HepG2 (cell line): Measurements from ENCODE around the gene TRANK1. TPM values are rescaled to one million over a fixed set of nuclear protein-coding genes. Genes with fewer than 3 reads are reported as not detected.

ENCODE experiments used
- ARNT2 ChIP-seq: sonication (generic); formaldehyde crosslinking; IDR thresholded peaks from 2 replicates; pipeline ENCODE4 v1.8.0; 2022; ENCODE audit warnings: mild to moderate bottlenecking, low read depth, missing genetic modification reagents, moderate library complexity
- ASH2L ChIP-seq: fragments of 300-600, 200-600 bp; sonication (generic); IDR thresholded peaks from 2 replicates; pipeline ENCODE4 v1.7.0; 2017; ENCODE audit warnings: low read depth, mild to moderate bottlenecking, moderate library complexity, mixed read lengths, low read length; ENCODE audit not compliant: insufficient read length
- CREM ChIP-seq, 2 experiments: sonication (generic) in 1 of 2; formaldehyde crosslinking in 1 of 2; IDR thresholded peaks; 2 replicates each; pipeline versions ENCODE4 v1.4.0 to v1.6.1; 2016 to 2020; ENCODE audit warnings: antibody characterized with exemption in 1 of 2, mild to moderate bottlenecking in 1 of 2, missing genetic modification reagents in 1 of 2
- DBP ChIP-seq: sonication (generic); formaldehyde crosslinking; IDR thresholded peaks from 2 replicates; pipeline ENCODE4 v1.4.0; 2020; ENCODE audit warnings: missing genetic modification reagents; ENCODE audit errors: not compliant biosample characterization
- HDAC2 ChIP-seq: sonication (generic); formaldehyde crosslinking; IDR thresholded peaks from 2 replicates; pipeline ENCODE4 v1.4.0; 2020; ENCODE audit warnings: missing genetic modification reagents
- LCORL ChIP-seq, 2 experiments: fragments of 450-650 bp in 1 of 2; sonication (generic) in 1 of 2; formaldehyde crosslinking in 1 of 2; IDR thresholded peaks; 2 replicates each; pipeline versions ENCODE4 v1.5.0 to v1.6.1; 2017 to 2020; ENCODE audit warnings: antibody characterized with exemption in 1 of 2, missing genetic modification reagents in 1 of 2
- MLLT10 ChIP-seq: sonication (generic); formaldehyde crosslinking; IDR thresholded peaks from 2 replicates; pipeline ENCODE4 v1.4.0; 2020; ENCODE audit warnings: missing genetic modification reagents
- NCOR1 ChIP-seq: fragments of 200-600 bp; sonication (generic); IDR thresholded peaks from 2 replicates; pipeline ENCODE4 v1.7.0; 2017; ENCODE audit warnings: antibody characterized with exemption, low read length, borderline replicate concordance
- PREB ChIP-seq: sonication (generic); formaldehyde crosslinking; IDR thresholded peaks from 2 replicates; pipeline ENCODE4 v1.4.0; 2020; ENCODE audit warnings: missing genetic modification reagents
- SYNCRIP ChIP-seq: fragments of 200-400 bp; formaldehyde crosslinking; IDR thresholded peaks from 2 replicates; pipeline ENCODE4 v1.6.1; 2018; ENCODE audit warnings: mild to moderate bottlenecking, low read depth, low read length; ENCODE audit not compliant: insufficient read depth
- ZBTB7A ChIP-seq: sonication (generic); formaldehyde crosslinking; IDR thresholded peaks from 2 replicates; pipeline ENCODE4 v1.8.0; 2022; ENCODE audit warnings: mild to moderate bottlenecking, missing genetic modification reagents
- ZFP62 ChIP-seq: sonication (generic); formaldehyde crosslinking; IDR thresholded peaks from 2 replicates; pipeline ENCODE4 v1.4.0; 2020; ENCODE audit warnings: missing genetic modification reagents
- ZFYVE20 ChIP-seq: sonication (generic); formaldehyde crosslinking; IDR thresholded peaks from 2 replicates; pipeline ENCODE4 v1.8.0; 2023; ENCODE audit warnings: low read depth, mild to moderate bottlenecking, moderate library complexity, missing genetic modification reagents, borderline replicate concordance
- ZHX2 ChIP-seq, 2 experiments: sonication (generic) in 1 of 2; formaldehyde crosslinking in 1 of 2; IDR thresholded peaks; 2 replicates each; pipeline versions ENCODE4 v1.6.1 to v1.9.0; 2014 to 2022; ENCODE audit warnings: antibody characterized with exemption in 1 of 2, borderline replicate concordance in 1 of 2, inconsistent platforms in 1 of 2, low read depth in 1 of 2, missing genetic modification reagents in 1 of 2
- ZNF280D ChIP-seq: sonication (generic); formaldehyde crosslinking; IDR thresholded peaks from 2 replicates; pipeline ENCODE4 v1.5.1; 2020; ENCODE audit warnings: mild to moderate bottlenecking, missing genetic modification reagents
- ZNF749 ChIP-seq: sonication (generic); formaldehyde crosslinking; IDR thresholded peaks from 2 replicates; pipeline ENCODE4 v1.8.0; 2022; ENCODE audit warnings: mild to moderate bottlenecking, missing genetic modification reagents, moderate library complexity, borderline replicate concordance
- polyA plus RNA-seq, 8 experiments: library from polyadenylated mRNA; depleted of rRNA in 3 of 8; stranded (reverse) in 7 of 8; unstranded in 1 of 8; fragments of >200 nt; fragmentation: Illumina TruSeq in 4 of 8; extraction: Trizol in 4 of 8; gene quantifications; 2 replicates each; pipeline versions ENCODE4 v1.2.1 to v1.2.3, GENCODE V29; 2011 to 2016; ENCODE audit warnings: low read depth in 4 of 8, missing spikeins in 1 of 8, mixed read lengths in 1 of 8; ENCODE audit not compliant: insufficient read depth in 1 of 8
- total RNA-seq, 5 experiments: library from RNA; depleted of rRNA; stranded (reverse); fragments of >200 nt; fragmentation: Illumina TruSeq; extraction: Trizol; gene quantifications; 2 replicates each; pipeline ENCODE4 v1.2.3, GENCODE V29; 2016; ENCODE audit warnings: low read depth in 1 of 5

The TRANK1 gene
- total and polyA plus RNA-seq, 2 of the 13 experiments (the other 11 are each of a cell fraction or from before 2014, with no cell fraction given), result 0.13 to 0.32 TPM

- TF ChIP-seq PREB (no peak), ZNF280D (CRISPR knock-in tag) (no peak), CREM (IDR thresholded peaks at IDR 0.05) (peak; percentile 43; the same call in 1 of the 2 replicates), CREM (CRISPR knock-in tag; IDR thresholded peaks at IDR 0.05) (no peak), SYNCRIP (no peak), ZFP62 (CRISPR knock-in tag) (no peak), ZHX2 (IDR thresholded peaks at IDR 0.05; ENCODE audit: low read depth) (no peak), ZHX2 (CRISPR knock-in tag; IDR thresholded peaks at IDR 0.05; ENCODE audit: borderline replicate concordance) (no peak), ZFYVE20 (CRISPR knock-in tag) (no peak), ZBTB7A (no peak), MLLT10 (CRISPR knock-in tag) (no peak), LCORL (IDR thresholded peaks at IDR 0.05) (no peak), LCORL (CRISPR knock-in tag; IDR thresholded peaks at IDR 0.05) (no peak), ZNF749 (no peak), NCOR1 (peak; percentile 83; the same call in 1 of the 2 replicates), ASH2L (peak; percentile 44), HDAC2 (CRISPR knock-in tag) (no peak), ARNT2 (CRISPR knock-in tag) (no peak), DBP (no peak)
These were observed 25.3 kb downstream of the TRANK1 start (continued) for GRCh38 chr3:36919439-36920160.
